Endothelial cell of umbilical vein (primary cell): ENCODE measurements around the gene NUDT8. TPM values are rescaled to one million over a fixed set of nuclear protein-coding genes. Genes with fewer than 3 reads are reported as not detected.

Experiments used
- BruUV-seq: library from RNA; stranded (reverse); fragments of 400-500 nt; replicated peaks from 2 replicates; lab custom pipeline; 2021; lab: Mats Ljungman, UMichigan
- CTCF ChIA-PET: fragments of 300-600, 350-600 bp; sonication (Branson Sonifier 250); formaldehyde crosslinking; loops from one replicate; lab custom pipeline; 2021; ENCODE audit warnings: antibody characterized with exemption, inconsistent platforms; lab: Charles Lee
- POLR2A ChIA-PET: fragments of 300-600, 350-600 bp; sonication (Branson Sonifier 250); formaldehyde crosslinking; loops from one replicate; lab custom pipeline; 2021; ENCODE audit warnings: antibody characterized with exemption, inconsistent platforms; lab: Charles Lee
- DNase-seq: peaks from one replicate; pipeline ENCODE4 v3.0.0-alpha.2; 2011; ENCODE audit warnings: low read depth, low spot score
- FAIRE-seq: peaks from 2 replicates; lab custom pipeline; 2011; peaks lifted over from hg19 to GRCh38; lab: Jason Lieb, UNC
- H2AFZ ChIP-seq: 2 replicates; pipeline ENCODE4 v1.6.0; 2012; ENCODE audit warnings: low read depth, low read length, control low read depth, inconsistent platforms
- H3K27ac ChIP-seq: 2 replicates; pipeline ENCODE4 v1.5.1; 2011; ENCODE audit warnings: low read depth, mild to moderate bottlenecking, control low read depth, low read length, moderate library complexity; ENCODE audit not compliant: insufficient read depth
- H3K27me3 ChIP-seq, 2 experiments: 2 replicates each; pipeline versions ENCODE4 v1.6.0 to v1.6.1; 2011; ENCODE audit warnings: low read length in 2 of 2, mixed read lengths in 1 of 2; ENCODE audit not compliant: control insufficient read depth in 2 of 2, insufficient read depth in 2 of 2
- H3K36me3 ChIP-seq, 2 experiments: 2 replicates in 1 of 2; 3 replicates in 1 of 2; pipeline ENCODE4 v1.5.1; 2011; ENCODE audit warnings: low read length in 2 of 2, mild to moderate bottlenecking in 1 of 2, moderate library complexity in 1 of 2; ENCODE audit not compliant: control insufficient read depth in 2 of 2, insufficient read depth in 2 of 2; ENCODE audit errors: extremely low read depth in 1 of 2
- H3K4me1 ChIP-seq: 3 replicates; pipeline ENCODE4 v1.5.1; 2011; ENCODE audit warnings: mild to moderate bottlenecking, low read length; ENCODE audit not compliant: control insufficient read depth, insufficient read depth; ENCODE audit errors: extremely low read depth
- H3K4me2 ChIP-seq: 2 replicates; pipeline ENCODE4 v1.6.1; 2011; ENCODE audit warnings: low read length, control low read depth, mixed read lengths; ENCODE audit not compliant: insufficient read depth
- H3K4me3 ChIP-seq, 3 experiments: fragments of 200-600 bp in 1 of 3; sonication (generic), shearing (Covaris generic) in 1 of 3; replicated peaks in 1 of 3; 2 replicates each; pipeline ENCODE4 v1.5.1; 2011 to 2016; ENCODE audit warnings: control low read depth in 3 of 3, low read length in 3 of 3, mild to moderate bottlenecking in 2 of 3, inconsistent platforms in 1 of 3, low read depth in 1 of 3, moderate library complexity in 1 of 3; ENCODE audit not compliant: insufficient read depth in 1 of 3
- H3K79me2 ChIP-seq: 2 replicates; pipeline ENCODE4 v1.6.0; 2012; ENCODE audit warnings: low read length, inconsistent platforms; ENCODE audit not compliant: control insufficient read depth, insufficient read depth
- H3K9ac ChIP-seq: replicated peaks from 2 replicates; pipeline ENCODE3; 2011; ENCODE audit warnings: low read length, control low read depth; ENCODE audit not compliant: insufficient read depth; ENCODE audit errors: extremely low read depth
- H3K9me1 ChIP-seq: replicated peaks from 3 replicates; pipeline ENCODE4 v1.6.0; 2011; ENCODE audit warnings: mild to moderate bottlenecking, low read length; ENCODE audit not compliant: control insufficient read depth, insufficient read depth; ENCODE audit errors: extremely low read depth
- H3K9me3 ChIP-seq: replicated peaks from 2 replicates; pipeline ENCODE4 v1.5.1; 2012; ENCODE audit warnings: low read length, inconsistent platforms; ENCODE audit not compliant: control insufficient read depth, insufficient read depth
- H4K20me1 ChIP-seq: replicated peaks from 2 replicates; pipeline ENCODE3; 2011; ENCODE audit warnings: mild to moderate bottlenecking, low read length; ENCODE audit not compliant: control insufficient read depth, insufficient read depth; ENCODE audit errors: extremely low read depth
- EZH2 ChIP-seq: IDR thresholded peaks from 2 replicates; pipeline ENCODE4 v1.6.1; 2012; ENCODE audit warnings: borderline replicate concordance, low read depth, mild to moderate bottlenecking, moderate library complexity, low read length, inconsistent platforms; ENCODE audit not compliant: severe bottlenecking
- JUN ChIP-seq: IDR thresholded peaks from 2 replicates; pipeline ENCODE4 v1.6.1; 2011; ENCODE audit warnings: borderline replicate concordance, low read depth; ENCODE audit not compliant: insufficient read length, insufficient read depth
- MYC ChIP-seq: IDR thresholded peaks from one replicate; pipeline ENCODE4 v1.6.1; 2011; ENCODE audit warnings: mild to moderate bottlenecking, low read depth, low read length
- POLR2A ChIP-seq: IDR thresholded peaks from 2 replicates; pipeline ENCODE4 v1.6.1; 2012; ENCODE audit warnings: low read depth, mild to moderate bottlenecking, control low read depth, low read length
- POLR2AphosphoS5 ChIP-seq: IDR thresholded peaks from 2 replicates; pipeline ENCODE4 v1.6.1; 2012; ENCODE audit warnings: low read depth, mild to moderate bottlenecking, control low read depth, low read length, moderate library complexity; ENCODE audit not compliant: insufficient read depth
- dilution Hi-C: fragments of 300-500 bp; cut with MboI; formaldehyde crosslinking; loops from one replicate; pipeline ENCODE4 v1.15.0; 2019; ENCODE audit warnings: low sequenced_read_pairs; ENCODE audit not compliant: extremely low pct_ligation_motif_present
- intact Hi-C: fragments of 100-400 bp; cut with micrococcal nuclease; formaldehyde crosslinking; loops from one replicate; pipeline ENCODE4 v1.10.0; 2022
- polyA plus RNA-seq, 4 experiments: library from polyadenylated mRNA; depleted of rRNA in 3 of 4; stranded (reverse) in 3 of 4; unstranded in 1 of 4; fragments of >200 nt; gene quantifications; 2 replicates each; pipeline versions ENCODE4 v1.2.1 to v1.2.3, GENCODE V29; 2011 to 2012; ENCODE audit warnings: missing spikeins in 1 of 4
- total RNA-seq: library from RNA; stranded (reverse); gene quantifications from 2 replicates; pipeline ENCODE4 v1.2.3, GENCODE V29; 2021
- TF ChIP-seq, protein P1 (sequence below): IDR thresholded peaks from 2 replicates; pipeline ENCODE4 v1.6.1; 2011; ENCODE audit not compliant: insufficient read depth, insufficient read length
- TF ChIP-seq, protein P2 (sequence below), 2 donors: IDR thresholded peaks; 1 replicate in 1 of 2; 2 replicates in 1 of 2; pipeline ENCODE4 v1.5.1; 2011; ENCODE audit warnings: low read length in 2 of 2, mild to moderate bottlenecking in 2 of 2, moderate library complexity in 2 of 2, control low read depth in 1 of 2, inconsistent platforms in 1 of 2, low read depth in 1 of 2; ENCODE audit not compliant: insufficient read depth in 1 of 2; ENCODE audit errors: extremely low read depth in 1 of 2

Gene NUDT8
- total and polyA plus RNA-seq, 2 donors (not counting 3 experiments of a cell fraction or from before 2014, with no cell fraction given), result 14.1 to 20.4 TPM

DNA sequence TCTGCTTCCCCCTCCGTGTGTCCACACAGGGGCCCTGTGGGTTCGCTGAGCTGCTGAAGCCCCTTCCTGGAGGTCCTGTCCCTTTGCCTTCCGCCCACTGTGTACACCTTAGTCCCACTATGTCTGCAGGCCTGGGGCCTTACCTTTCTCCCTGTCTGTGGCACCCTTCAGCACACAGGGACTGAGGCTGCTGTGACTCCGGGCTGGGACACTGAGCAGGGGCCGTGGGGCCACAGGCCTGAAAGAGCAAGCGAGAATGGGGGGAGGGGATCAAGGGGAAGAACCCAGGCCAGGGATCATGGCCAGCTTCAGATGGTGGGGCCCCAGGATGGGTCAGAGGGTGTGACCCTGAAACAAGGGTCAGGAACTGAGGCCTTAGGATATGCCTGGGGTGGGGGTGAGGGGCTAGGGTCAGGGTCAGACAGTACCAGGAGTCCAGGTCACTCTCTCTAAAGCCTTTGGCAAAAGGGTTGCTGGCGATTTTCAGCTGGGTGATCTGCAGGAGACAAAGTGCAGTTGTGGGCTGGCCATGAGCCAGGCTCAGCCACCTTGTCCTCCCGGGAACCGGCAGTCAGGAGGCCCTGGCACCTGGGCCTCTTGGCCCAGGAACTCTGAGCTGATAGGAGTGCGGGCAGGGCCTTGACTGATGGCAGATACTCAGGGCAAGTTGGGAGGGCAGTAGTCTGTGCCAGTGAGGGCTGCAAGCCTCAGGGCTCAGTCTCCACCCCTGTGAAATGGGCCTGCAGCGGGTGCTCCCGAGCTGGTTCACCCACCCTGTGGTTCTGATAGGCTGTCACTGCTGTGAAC lies 2.6 kb upstream of the NUDT8 start:
- no peaks in the 10 kb centered on the region for H3K79me2 ChIP-seq
- no peak overlapping the region for H3K4me2 ChIP-seq
- ChIA-PET POLR2A (no interaction called here), CTCF (interaction anchor here (6.6 kb wide), 1 partner anchor 26 kb away, joined by 92 read pairs; no protein-coding TSS in a partner anchor)
- intact Hi-C loops, result no loop called here
- no peak overlapping the region for H2AFZ ChIP-seq
- no peaks in the 10 kb centered on the region for H3K27me3 ChIP-seq
- no peak overlapping the region for H3K4me3 ChIP-seq
- FAIRE-seq, result no peak
- BruUV-seq, result no TSS peak
- no peak for DNase-seq
- dilution Hi-C loops, result no loop called here
- H3K4me1 ChIP-seq, result peaks cover 4% of the 10 kb centered on the region
- TF ChIP-seq POLR2AphosphoS5, result no peak
- TF ChIP-seq, protein P1, sequence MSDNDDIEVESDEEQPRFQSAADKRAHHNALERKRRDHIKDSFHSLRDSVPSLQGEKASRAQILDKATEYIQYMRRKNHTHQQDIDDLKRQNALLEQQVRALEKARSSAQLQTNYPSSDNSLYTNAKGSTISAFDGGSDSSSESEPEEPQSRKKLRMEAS, result no peak
- H3K27ac ChIP-seq, result no peak overlapping the region
- no peaks in the 10 kb centered on the region for H4K20me1 ChIP-seq
- no peaks in the 10 kb centered on the region for H3K36me3 ChIP-seq
- H3K9me3 ChIP-seq, result no peaks in the 10 kb centered on the region
- no peaks in the 10 kb centered on the region for H3K9me1 ChIP-seq
- H3K9ac ChIP-seq, result no peak overlapping the region

DNA sequence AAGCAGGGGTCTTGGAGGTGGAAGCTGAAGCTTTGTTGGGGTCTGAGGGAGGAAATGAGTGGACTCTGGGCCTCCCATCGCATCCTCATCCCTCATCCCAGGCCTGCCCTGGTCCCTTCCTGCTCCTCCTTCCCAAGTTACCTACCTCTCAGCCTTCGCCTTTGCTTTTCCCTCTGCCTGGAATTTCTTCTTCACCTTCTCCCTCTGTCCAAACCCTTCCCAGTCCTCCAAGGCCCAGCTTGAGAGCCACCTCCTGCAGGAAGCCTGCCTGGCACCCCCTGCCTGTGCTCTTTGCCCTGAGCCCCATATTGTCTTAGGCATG lies 2.1 kb upstream of the NUDT8 start:
- Histone ChIP-seq H4K20me1 (no peaks in the 10 kb centered on the region), H3K9ac (no peak overlapping the region), H3K36me3 (no peaks in the 10 kb centered on the region), H2AFZ (no peak overlapping the region), H3K79me2 (no peaks in the 10 kb centered on the region), H3K4me1 (peaks cover 4% of the 10 kb centered on the region), H3K9me1 (no peaks in the 10 kb centered on the region), H3K27me3 (no peaks in the 10 kb centered on the region), H3K4me2 (no peak overlapping the region), H3K4me3 (no peak overlapping the region), H3K27ac (no peak overlapping the region), H3K9me3 (no peaks in the 10 kb centered on the region)
- intact Hi-C loops, result loop anchor here (2.0 kb wide), 1 partner anchor 173 kb away; no protein-coding TSS in a partner anchor
- TF ChIP-seq POLR2AphosphoS5, result no peak
- no peak for TF ChIP-seq EZH2
- TF ChIP-seq, protein P2, sequence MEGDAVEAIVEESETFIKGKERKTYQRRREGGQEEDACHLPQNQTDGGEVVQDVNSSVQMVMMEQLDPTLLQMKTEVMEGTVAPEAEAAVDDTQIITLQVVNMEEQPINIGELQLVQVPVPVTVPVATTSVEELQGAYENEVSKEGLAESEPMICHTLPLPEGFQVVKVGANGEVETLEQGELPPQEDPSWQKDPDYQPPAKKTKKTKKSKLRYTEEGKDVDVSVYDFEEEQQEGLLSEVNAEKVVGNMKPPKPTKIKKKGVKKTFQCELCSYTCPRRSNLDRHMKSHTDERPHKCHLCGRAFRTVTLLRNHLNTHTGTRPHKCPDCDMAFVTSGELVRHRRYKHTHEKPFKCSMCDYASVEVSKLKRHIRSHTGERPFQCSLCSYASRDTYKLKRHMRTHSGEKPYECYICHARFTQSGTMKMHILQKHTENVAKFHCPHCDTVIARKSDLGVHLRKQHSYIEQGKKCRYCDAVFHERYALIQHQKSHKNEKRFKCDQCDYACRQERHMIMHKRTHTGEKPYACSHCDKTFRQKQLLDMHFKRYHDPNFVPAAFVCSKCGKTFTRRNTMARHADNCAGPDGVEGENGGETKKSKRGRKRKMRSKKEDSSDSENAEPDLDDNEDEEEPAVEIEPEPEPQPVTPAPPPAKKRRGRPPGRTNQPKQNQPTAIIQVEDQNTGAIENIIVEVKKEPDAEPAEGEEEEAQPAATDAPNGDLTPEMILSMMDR (IDR thresholded peaks at IDR 0.05; ENCODE audit: extremely low read depth in 1 of 2, insufficient read depth in 1 of 2, low read depth in 1 of 2, low read length in 2 of 2), result no peak
- TF ChIP-seq POLR2A, result no peak
- TF ChIP-seq MYC, result no peak
- TF ChIP-seq JUN, result no peak
- ChIA-PET CTCF (interaction anchor here (6.6 kb wide), 1 partner anchor 26 kb away, joined by 92 read pairs; no protein-coding TSS in a partner anchor), POLR2A (no interaction called here)
- FAIRE-seq (no peak), DNase-seq (no peak)
- no TSS peak for BruUV-seq
- dilution Hi-C loops, result no loop called here
